Activated naive CD4-positive, alpha-beta T cell treated with anti-CD3 and anti-CD28 coated beads, Interleukin-2, amount 50 U/mL, for 24 hours (primary cell): ENCODE results near the gene SCNN1A.

Source experiments
- H3K27ac Mint-ChIP-seq: one replicate; pipeline ENCODE4 v1.8.0; 2021; ENCODE audit warnings: mild to moderate bottlenecking, mixed read lengths
- H3K27me3 Mint-ChIP-seq: one replicate; pipeline ENCODE4 v1.8.0; 2021; ENCODE audit warnings: mixed read lengths
- H3K36me3 Mint-ChIP-seq: one replicate; pipeline ENCODE4 v1.8.0; 2021; ENCODE audit warnings: mixed read lengths
- H3K4me1 Mint-ChIP-seq: one replicate; pipeline ENCODE4 v1.8.0; 2021; ENCODE audit warnings: mixed read lengths
- H3K4me3 Mint-ChIP-seq: one replicate; pipeline ENCODE4 v1.8.0; 2021; ENCODE audit warnings: mild to moderate bottlenecking, mixed read lengths
- H3K9me3 Mint-ChIP-seq: one replicate; pipeline ENCODE4 v1.8.0; 2021; ENCODE audit warnings: mixed read lengths

The SCNN1A gene

DNA sequence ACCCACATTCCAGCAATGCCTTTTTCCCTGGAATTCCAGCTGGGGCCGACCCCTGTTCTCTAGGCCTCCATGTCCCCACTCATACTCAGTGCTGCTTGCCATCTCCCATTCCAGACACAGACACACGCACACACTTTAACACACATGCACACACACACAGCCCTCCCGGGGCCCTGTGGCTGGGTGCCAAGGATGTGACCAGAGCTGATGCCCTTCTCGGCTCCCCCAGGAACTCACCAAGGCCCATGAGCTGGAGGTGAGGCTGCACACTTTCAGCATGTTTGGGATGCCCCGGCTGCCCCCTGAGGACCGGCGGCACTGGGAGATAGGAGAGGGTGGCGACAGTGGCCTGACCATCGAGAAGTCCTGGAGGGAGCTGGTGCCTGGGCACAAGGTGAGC lies 60.6 kb downstream of the SCNN1A start:
- H3K4me3 Mint-ChIP-seq = no peak overlapping the region
- no peaks in the 10 kb centered on the region for H3K27me3 Mint-ChIP-seq
- H3K27ac Mint-ChIP-seq = no peak overlapping the region
- H3K9me3 Mint-ChIP-seq = no peaks in the 10 kb centered on the region
- no peaks in the 10 kb centered on the region for H3K36me3 Mint-ChIP-seq
- H3K4me1 Mint-ChIP-seq = peaks cover 20% of the 10 kb centered on the region

DNA sequence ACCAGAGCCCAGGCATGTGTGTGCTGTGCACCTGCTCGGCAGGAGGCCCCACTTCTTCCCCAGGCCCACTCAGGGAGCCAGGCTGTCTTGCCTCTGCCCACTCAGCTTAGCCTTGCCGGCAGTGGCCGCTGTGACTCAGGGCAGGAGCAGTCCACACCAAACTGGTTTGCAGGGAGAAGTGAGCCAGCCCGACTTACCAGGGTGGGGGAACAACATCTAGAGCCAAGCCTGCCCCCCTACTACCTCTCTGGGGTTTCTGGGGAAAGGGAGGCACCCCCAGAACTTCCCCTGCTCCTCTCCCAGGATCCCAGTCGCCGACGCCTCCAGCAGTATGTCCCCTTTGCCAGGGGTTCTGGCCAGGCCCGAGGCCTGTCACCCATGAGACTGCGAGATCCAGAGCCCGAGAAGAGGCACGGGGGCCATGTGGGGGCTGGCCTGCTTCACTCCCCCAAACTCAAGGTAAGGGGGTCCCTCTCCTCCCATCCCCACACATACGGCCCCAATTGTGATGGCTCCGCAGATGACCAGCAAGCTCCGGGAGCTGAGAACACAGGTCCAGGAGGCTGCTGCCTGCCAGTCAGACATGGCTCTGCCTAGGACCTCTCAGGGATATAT lies 61.9 kb downstream of the SCNN1A start:
- Mint-ChIP-seq H3K27me3 (peaks cover 6% of the 10 kb centered on the region), H3K27ac (no peak overlapping the region), H3K9me3 (no peaks in the 10 kb centered on the region), H3K4me3 (no peak overlapping the region), H3K4me1 (peaks cover 13% of the 10 kb centered on the region), H3K36me3 (no peaks in the 10 kb centered on the region)

DNA sequence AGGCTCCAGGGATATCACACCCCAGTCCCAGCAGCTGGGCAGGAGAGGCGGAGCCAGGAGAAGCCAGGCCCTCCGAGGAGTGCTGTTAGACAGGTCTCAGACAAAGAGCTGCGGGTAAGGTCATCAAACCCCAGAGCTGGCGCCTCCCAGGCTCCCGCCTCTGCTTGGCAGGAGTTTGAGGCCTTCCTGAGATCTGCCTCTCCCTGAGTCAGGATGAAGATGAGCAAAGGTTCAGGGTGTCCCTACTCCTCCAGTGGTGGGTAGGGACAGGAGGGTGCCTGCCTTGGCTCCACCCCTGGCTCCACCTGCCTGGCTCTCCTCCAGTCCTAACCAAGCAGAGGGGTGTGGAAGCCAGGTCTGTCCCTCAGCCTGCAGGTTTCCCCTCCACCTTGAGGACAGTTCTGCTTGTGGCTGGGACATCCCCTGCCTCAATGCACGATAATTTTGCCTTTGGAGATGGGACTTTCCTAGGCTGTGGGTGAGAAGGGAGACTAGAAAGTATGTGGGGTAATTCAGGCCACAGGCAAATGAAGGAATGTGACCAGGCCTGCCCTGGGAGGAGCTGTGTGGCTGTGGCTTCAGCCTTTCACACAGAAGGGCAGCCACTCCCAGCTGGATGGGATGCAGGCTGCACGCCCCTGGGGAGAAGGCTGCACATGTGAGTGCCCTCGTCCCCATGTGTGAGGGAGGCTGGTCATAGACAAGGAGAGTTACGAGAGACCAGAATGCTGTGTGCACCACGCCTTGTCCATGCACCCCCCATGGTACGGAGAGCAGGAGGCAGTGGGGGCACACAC lies 62.6 kb downstream of the SCNN1A start:
- Mint-ChIP-seq H3K27ac (no peak overlapping the region), H3K4me3 (no peak overlapping the region), H3K27me3 (peaks cover 6% of the 10 kb centered on the region), H3K36me3 (no peaks in the 10 kb centered on the region), H3K9me3 (no peaks in the 10 kb centered on the region), H3K4me1 (peaks cover 6% of the 10 kb centered on the region)

GRCh38 chr12:6311822-6312528 lies 63.4 kb downstream of the SCNN1A start:
- H3K27me3 Mint-ChIP-seq = peaks cover 6% of the 10 kb centered on the region

DNA sequence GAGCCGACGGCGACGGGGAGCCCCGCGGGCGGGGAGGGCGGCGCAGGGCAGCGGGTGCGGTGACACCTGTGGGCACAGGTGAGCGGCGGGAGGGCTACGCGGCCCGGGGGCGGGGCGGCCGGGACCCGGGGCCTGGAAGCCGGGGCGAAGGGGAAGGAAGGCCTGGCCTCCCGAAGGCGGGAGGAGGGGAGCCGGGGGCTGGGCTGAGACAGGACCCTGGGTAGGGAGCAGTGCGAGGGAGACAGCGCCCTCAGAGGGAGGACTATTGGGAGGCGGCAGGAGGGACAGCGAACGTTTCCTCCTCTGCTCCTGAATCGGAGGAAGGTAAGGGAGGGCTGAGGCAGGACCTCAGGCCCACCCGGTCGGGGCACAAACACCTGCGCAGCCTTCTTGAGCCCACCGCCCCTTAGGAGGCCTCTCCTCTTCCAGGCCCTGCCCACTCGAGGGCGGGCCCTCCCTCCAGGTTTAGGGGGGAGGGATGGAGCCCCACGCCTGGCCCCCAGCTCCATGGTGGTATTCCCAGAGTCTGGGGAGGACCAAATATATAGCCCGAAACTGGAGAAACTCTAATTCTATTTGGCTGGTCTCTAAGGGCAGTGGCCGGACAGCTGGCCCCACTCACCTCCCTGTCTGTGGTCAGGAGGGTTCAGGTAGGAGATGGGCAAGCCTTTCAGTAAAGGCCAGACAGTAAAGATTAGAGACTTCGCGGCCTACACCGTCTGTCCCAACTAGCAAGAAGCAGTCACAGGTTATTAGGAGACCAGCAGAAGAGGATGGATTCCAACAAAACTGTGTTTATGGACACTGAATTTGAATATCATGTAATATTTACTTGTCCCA lies 64.4 kb downstream of the SCNN1A start:
- Mint-ChIP-seq H3K4me3 (peak overlapping the region; percentile 23), H3K9me3 (no peaks in the 10 kb centered on the region), H3K27me3 (peaks cover 6% of the 10 kb centered on the region), H3K4me1 (no peaks in the 10 kb centered on the region), H3K36me3 (no peaks in the 10 kb centered on the region), H3K27ac (no peak overlapping the region)

More at GRCh38 chr12:6311822-6312528, 63.4 kb downstream of the SCNN1A start:
- Mint-ChIP-seq H3K4me1 (no peaks in the 10 kb centered on the region), H3K27ac (no peak overlapping the region), H3K4me3 (no peak overlapping the region), H3K36me3 (no peaks in the 10 kb centered on the region), H3K9me3 (no peaks in the 10 kb centered on the region)

GRCh38 chr12:6307529-6307928 lies 67.8 kb downstream of the SCNN1A start:
- Mint-ChIP-seq H3K4me3 (no peak overlapping the region), H3K36me3 (no peaks in the 10 kb centered on the region), H3K4me1 (no peaks in the 10 kb centered on the region), H3K27ac (no peak overlapping the region), H3K27me3 (peaks cover 6% of the 10 kb centered on the region), H3K9me3 (no peaks in the 10 kb centered on the region)

GRCh38 chr12:6306599-6307220 lies 68.7 kb downstream of the SCNN1A start:
- no peak overlapping the region for H3K27ac Mint-ChIP-seq
- H3K4me3 Mint-ChIP-seq = no peak overlapping the region
- no peaks in the 10 kb centered on the region for H3K4me1 Mint-ChIP-seq
- H3K9me3 Mint-ChIP-seq = no peaks in the 10 kb centered on the region
- peaks cover 6% of the 10 kb centered on the region for H3K27me3 Mint-ChIP-seq
- H3K36me3 Mint-ChIP-seq = no peaks in the 10 kb centered on the region

DNA sequence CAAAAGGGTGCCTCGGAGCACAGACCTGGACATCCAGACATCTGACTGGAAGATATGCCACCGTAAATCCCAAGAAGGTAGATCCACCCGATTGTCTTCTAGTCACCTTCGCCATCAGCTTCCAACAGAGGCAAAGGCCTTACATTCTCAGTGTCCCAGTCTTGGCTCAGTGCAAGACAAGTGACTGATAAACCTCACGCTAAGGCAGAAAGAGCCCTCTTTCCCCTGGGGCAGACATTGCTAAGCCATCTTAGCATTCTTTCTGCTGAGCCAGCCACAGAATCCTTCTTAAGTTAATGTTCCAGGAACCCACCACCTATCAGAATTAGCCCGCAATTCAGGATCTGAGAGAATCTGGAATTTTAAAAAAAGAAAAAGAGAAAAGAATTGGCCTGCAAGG lies 69.2 kb downstream of the SCNN1A start:
- H3K4me3 Mint-ChIP-seq = no peak overlapping the region
- no peak overlapping the region for H3K27ac Mint-ChIP-seq

GRCh38 chr12:6303071-6303470 lies 72.3 kb downstream of the SCNN1A start:
- Mint-ChIP-seq H3K9me3 (no peaks in the 10 kb centered on the region), H3K27me3 (no peaks in the 10 kb centered on the region), H3K4me1 (no peaks in the 10 kb centered on the region), H3K4me3 (no peak overlapping the region), H3K36me3 (no peaks in the 10 kb centered on the region), H3K27ac (no peak overlapping the region)

More for the DNA sequence above, 69.2 kb downstream of the SCNN1A start:
- Mint-ChIP-seq H3K9me3 (no peaks in the 10 kb centered on the region), H3K4me1 (no peaks in the 10 kb centered on the region), H3K27me3 (peaks cover 6% of the 10 kb centered on the region), H3K36me3 (no peaks in the 10 kb centered on the region)

DNA sequence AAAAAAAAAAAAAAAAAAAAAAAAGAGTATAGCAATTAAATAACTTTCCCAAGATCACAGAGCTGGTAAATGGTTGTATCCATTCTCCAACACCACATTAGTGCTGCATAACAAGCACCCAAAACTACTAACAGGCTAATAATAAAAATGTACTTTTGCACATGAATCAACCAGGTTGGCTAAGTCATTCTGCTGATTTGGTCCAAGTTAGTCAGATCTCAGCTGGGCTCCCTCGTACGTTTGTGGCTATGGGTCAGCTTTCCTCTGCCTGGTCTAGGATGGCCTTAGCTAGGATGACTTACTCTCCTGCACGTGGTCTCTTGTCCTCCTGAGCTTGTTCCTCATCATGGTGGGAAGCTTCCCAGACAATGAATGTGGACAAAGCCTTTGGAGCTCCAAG lies 72.7 kb downstream of the SCNN1A start:
- Mint-ChIP-seq H3K9me3 (no peaks in the 10 kb centered on the region), H3K4me1 (no peaks in the 10 kb centered on the region), H3K4me3 (no peak overlapping the region), H3K27me3 (no peaks in the 10 kb centered on the region), H3K27ac (no peak overlapping the region), H3K36me3 (no peaks in the 10 kb centered on the region)

DNA sequence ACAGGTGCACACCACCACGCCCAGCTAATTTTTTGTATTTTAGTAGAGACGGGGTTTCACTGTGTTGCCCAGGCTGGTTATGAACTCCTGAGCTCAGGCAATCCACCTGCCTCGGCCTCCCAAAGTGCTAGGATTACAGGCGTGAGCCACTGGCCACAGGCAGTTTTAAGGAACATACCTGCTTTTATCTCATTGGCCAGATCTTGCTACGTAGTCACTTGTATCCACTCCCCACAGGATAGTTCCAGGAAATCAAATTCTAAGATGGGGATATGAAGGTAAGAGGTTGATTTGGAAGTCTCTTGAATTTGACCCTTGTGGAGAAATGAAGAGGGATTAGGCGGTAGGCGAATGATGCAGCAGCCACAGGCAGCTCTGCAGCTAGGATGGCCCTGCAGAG lies 73.6 kb downstream of the SCNN1A start:
- Mint-ChIP-seq H3K27me3 (no peaks in the 10 kb centered on the region), H3K27ac (no peak overlapping the region), H3K36me3 (no peaks in the 10 kb centered on the region), H3K4me1 (no peaks in the 10 kb centered on the region), H3K4me3 (no peak overlapping the region), H3K9me3 (no peaks in the 10 kb centered on the region)

- no peaks in the 10 kb centered on the region for H3K27me3 Mint-ChIP-seq
- no peaks in the 10 kb centered on the region for H3K9me3 Mint-ChIP-seq
Observed at GRCh38 chr12:6297170-6297569, 78.2 kb downstream of the SCNN1A start.

More at GRCh38 chr12:6297170-6297569, 78.2 kb downstream of the SCNN1A start:
- Mint-ChIP-seq H3K27ac (no peak overlapping the region), H3K4me1 (no peaks in the 10 kb centered on the region), H3K36me3 (no peaks in the 10 kb centered on the region), H3K4me3 (no peak overlapping the region)
